Activated T-helper 1 cell treated with Interleukin-2 at 50 U/mL for 16 hours (primary cell): ENCODE data around the gene FFAR4.

Experiments used
- DNase-seq: peaks from one replicate; pipeline ENCODE4 v3.0.0-alpha.2; 2020; ENCODE audit warnings: low read depth

Gene FFAR4

GRCh38 chr10:93600446-93601145, 34.1 kb downstream of the FFAR4 start:
- DNase-seq, result no peak

GRCh38 chr10:93601146-93601773, 34.8 kb downstream of the FFAR4 start, which contains the start of gene RBP4:
Gene RBP4, minus strand, starts transcription at chr10:93601235. Its CDS starts 207 bp downstream, at chr10:93601028.
- no peak for DNase-seq

GRCh38 chr10:93601774-93602162, 35.3 kb downstream of the FFAR4 start:
- no peak for DNase-seq

GRCh38 chr10:93603023-93603422, 36.6 kb downstream of the FFAR4 start:
- no peak for DNase-seq

GRCh38 chr10:93604146-93604545, 37.7 kb downstream of the FFAR4 start:
- DNase-seq, result no peak

- no peak for DNase-seq
Measured at GRCh38 chr10:93608421-93608820, 42.0 kb downstream of the FFAR4 start.

- DNase-seq, result no peak
Measured at GRCh38 chr10:93612311-93612710, 45.8 kb downstream of the FFAR4 start, which contains the start of gene PDE6C. Gene PDE6C, plus strand, starts transcription at chr10:93612537. Its CDS starts 189 bp downstream, at chr10:93612726.

GRCh38 chr10:93613126-93613525, 46.7 kb downstream of the FFAR4 start:
- DNase-seq, result no peak

GRCh38 chr10:93614101-93614825, 47.8 kb downstream of the FFAR4 start:
- no peak for DNase-seq

GRCh38 chr10:93615576-93616235, 49.2 kb downstream of the FFAR4 start:
- no peak for DNase-seq

- no peak for DNase-seq
Measured at GRCh38 chr10:93620925-93621324, 54.5 kb downstream of the FFAR4 start.

- DNase-seq, result no peak
Measured at GRCh38 chr10:93622942-93623341, 56.5 kb downstream of the FFAR4 start.

- no peak for DNase-seq
Measured at GRCh38 chr10:93628858-93629257, 62.4 kb downstream of the FFAR4 start.

GRCh38 chr10:93629647-93630305, 63.3 kb downstream of the FFAR4 start:
- DNase-seq, result no peak

- no peak for DNase-seq
Measured at GRCh38 chr10:93630625-93631557, 64.4 kb downstream of the FFAR4 start.
